Measurements from ENCODE around the gene SYT2. TPM values are rescaled to one million over a fixed set of nuclear protein-coding genes. Genes with fewer than 3 reads are reported as not detected.
A peak's percentile ranks its signal among the peaks of the same experiment; 100 is the strongest.

Gene SYT2
- polyA plus RNA-seq, 1 experiment: not detected

DNA sequence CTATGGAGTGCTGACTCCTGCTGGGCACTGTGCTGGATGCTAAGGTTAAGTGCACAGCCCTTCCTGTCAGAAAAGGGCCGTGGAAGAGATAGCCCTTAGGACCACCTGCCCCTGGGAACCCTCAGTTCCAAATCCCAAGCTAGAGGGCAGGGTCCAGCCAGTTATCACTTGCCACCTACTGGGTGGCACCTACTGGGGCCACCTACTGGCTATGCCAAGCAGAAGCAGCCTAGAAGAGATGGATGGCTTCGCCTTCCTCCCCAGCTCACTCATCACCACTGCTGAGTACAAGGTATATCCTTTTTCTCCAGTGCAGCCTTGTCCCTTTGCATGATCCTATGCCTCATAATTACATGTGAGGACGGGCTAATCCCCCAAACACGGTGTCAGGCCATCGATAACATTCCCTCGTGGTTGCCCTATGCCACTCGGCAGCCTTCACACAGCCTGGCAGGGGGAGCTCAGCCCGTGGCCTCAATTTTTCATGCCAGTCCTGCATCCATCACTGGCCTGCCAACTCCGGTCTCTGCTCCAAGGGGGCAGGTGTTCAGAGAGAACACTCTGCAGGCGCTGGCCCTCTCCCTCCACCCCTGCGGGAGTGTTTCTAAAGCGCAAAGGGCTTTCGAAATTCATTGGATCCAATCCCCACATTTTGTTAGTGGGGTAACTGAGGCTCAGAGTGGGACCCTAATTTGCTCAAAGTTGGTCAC, 49.0 kb downstream of the SYT2 start:
- Histone ChIP-seq H3K27me3 (ENCODE audit: control insufficient read depth, insufficient read depth, low read length) (peaks cover 33% of the 10 kb centered on the region), H3K4me3 (ENCODE audit: low read depth, low read length) (no peak overlapping the region), H3K36me3 (ENCODE audit: control insufficient read depth, insufficient read depth, low read length) (no peaks in the 10 kb centered on the region)
- no peak for DNase-seq (ENCODE audit: low read depth)
- ChIA-PET POLR2A (no interaction called here), CTCF (interaction anchor here (1.0 to 1.2 kb wide), 2 partner anchors 22 to 34 kb away, joined by 3 read pairs; no protein-coding TSS in a partner anchor)
- TF ChIP-seq, protein P1, sequence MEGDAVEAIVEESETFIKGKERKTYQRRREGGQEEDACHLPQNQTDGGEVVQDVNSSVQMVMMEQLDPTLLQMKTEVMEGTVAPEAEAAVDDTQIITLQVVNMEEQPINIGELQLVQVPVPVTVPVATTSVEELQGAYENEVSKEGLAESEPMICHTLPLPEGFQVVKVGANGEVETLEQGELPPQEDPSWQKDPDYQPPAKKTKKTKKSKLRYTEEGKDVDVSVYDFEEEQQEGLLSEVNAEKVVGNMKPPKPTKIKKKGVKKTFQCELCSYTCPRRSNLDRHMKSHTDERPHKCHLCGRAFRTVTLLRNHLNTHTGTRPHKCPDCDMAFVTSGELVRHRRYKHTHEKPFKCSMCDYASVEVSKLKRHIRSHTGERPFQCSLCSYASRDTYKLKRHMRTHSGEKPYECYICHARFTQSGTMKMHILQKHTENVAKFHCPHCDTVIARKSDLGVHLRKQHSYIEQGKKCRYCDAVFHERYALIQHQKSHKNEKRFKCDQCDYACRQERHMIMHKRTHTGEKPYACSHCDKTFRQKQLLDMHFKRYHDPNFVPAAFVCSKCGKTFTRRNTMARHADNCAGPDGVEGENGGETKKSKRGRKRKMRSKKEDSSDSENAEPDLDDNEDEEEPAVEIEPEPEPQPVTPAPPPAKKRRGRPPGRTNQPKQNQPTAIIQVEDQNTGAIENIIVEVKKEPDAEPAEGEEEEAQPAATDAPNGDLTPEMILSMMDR (IDR thresholded peaks at IDR 0.05; ENCODE audit: insufficient read depth, low read depth, low read length): peak; percentile 32

DNA sequence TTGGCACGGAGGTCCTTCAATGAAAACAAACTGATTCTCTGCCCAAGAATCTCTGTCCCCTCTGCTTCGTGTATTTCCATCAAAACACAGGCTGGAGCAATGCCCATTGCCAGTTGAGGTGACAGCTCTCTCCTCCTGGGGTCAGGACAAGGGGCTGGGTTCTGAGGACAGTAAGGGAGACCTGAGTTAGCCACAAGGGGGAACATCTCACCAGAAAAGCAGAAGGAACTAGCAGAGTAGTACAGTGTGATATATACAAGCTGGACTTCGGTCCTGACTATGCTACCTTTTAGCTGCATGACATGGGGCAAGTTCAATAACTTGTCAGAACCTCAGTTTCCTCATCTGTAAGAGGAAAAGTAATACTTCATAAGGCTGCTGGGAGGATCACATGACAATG, 50.3 kb downstream of the SYT2 start:
- POLR2A ChIA-PET: no interaction called here
- peaks cover 35% of the 10 kb centered on the region for H3K27me3 ChIP-seq (ENCODE audit: control insufficient read depth, insufficient read depth, low read length)
- CTCF ChIA-PET: interaction anchor here (0.8 to 1.5 kb wide), 5 partner anchors 8 to 196 kb away, joined by 3 to 5 read pairs (median 3); no protein-coding TSS in a partner anchor
- no peak overlapping the region for H3K4me3 ChIP-seq (ENCODE audit: low read depth, low read length)
- TF ChIP-seq, protein P1 (IDR thresholded peaks at IDR 0.05; ENCODE audit: insufficient read depth, low read depth, low read length): no peak
- no peaks in the 10 kb centered on the region for H3K36me3 ChIP-seq (ENCODE audit: control insufficient read depth, insufficient read depth, low read length)
- DNase-seq (ENCODE audit: low read depth): no peak

DNA sequence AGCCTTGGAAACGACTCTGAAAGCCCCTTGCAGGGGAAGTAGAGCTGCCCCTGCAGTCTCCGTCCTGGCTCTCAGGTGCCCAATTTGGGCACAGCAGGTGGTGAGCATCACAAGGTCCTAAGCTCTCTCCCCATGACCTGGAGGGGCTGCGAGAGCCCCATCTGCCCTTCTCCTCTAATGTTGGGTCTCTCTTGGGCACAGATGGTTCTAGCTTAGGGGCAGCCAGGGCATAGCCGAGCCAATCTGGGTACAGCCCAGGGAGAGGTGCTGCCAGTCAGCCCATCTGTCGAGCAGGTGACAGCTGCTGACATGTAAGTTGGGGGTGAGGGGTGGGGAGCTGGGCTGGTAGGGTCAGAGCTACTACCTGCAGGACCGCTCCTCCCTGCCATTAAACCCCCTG, 50.7 kb downstream of the SYT2 start:
- DNase-seq (ENCODE audit: low read depth): no peak
- H3K27me3 ChIP-seq (ENCODE audit: control insufficient read depth, insufficient read depth, low read length): peaks cover 36% of the 10 kb centered on the region
- ChIA-PET CTCF (interaction anchor here (0.8 to 1.5 kb wide), 4 partner anchors 9 to 195 kb away, joined by 3 to 5 read pairs (median 4); no protein-coding TSS in a partner anchor), POLR2A (no interaction called here)
- H3K36me3 ChIP-seq (ENCODE audit: control insufficient read depth, insufficient read depth, low read length): no peaks in the 10 kb centered on the region
- no peak overlapping the region for H3K4me3 ChIP-seq (ENCODE audit: low read depth, low read length)
- TF ChIP-seq, protein P1 (IDR thresholded peaks at IDR 0.05; ENCODE audit: insufficient read depth, low read depth, low read length): no peak

DNA sequence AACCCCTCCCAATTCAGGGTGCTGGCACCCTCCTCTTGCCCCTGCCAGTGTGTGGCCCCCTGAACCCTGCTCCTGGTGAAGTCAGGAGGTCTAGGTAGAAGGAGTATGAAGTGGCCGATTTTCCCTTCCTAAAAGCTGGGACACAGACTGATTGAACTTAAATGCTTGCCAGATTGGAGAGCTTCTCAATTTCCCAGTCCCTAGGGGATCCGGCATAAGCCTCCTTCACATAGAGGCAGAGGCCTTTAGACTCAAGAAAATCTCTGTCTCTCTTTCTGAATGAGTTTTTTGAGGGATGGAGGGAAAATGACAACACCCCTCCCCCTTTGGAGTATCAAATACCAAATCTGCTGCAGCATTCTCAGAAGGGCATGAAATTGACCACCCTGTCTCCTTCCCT, 51.5 kb downstream of the SYT2 start:
- H3K36me3 ChIP-seq (ENCODE audit: control insufficient read depth, insufficient read depth, low read length): no peaks in the 10 kb centered on the region
- ChIA-PET POLR2A (no interaction called here), CTCF (interaction anchor here (0.5 to 1.1 kb wide), 4 partner anchors 9 to 682 kb away, joined by 3 to 4 read pairs (median 3); no protein-coding TSS in a partner anchor)
- no peak for DNase-seq (ENCODE audit: low read depth)
- peaks cover 36% of the 10 kb centered on the region for H3K27me3 ChIP-seq (ENCODE audit: control insufficient read depth, insufficient read depth, low read length)
- H3K4me3 ChIP-seq (ENCODE audit: low read depth, low read length): no peak overlapping the region
- TF ChIP-seq, protein P1 (IDR thresholded peaks at IDR 0.05; ENCODE audit: insufficient read depth, low read depth, low read length): no peak

DNA sequence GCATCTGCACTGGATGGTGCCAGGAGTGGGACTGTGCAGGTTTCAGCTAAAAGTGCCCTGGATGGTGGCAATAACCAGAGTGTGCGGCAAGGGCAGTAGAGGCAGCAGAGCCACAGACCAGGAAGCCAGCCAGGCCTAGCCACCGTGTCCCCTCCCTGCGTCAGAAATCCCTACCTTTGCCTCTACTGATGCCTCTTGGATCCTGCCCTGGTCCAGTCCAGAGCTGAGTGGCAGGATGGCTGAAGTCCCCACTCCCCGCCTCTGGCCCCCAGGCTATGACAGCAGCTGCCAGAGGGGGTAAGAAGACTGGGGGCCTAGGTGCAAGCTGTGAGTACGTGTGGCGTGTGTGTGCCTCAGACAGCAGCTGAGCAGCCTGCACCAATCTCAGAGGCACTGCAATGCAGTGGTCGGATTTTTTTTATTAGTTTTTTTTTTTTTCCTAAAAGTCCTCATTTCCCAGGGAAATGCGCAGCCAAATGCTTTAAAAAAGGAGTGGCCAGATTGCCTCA, 51.9 kb downstream of the SYT2 start:
- ChIA-PET POLR2A (no interaction called here), CTCF (interaction anchor here (0.8 to 1.1 kb wide), 3 partner anchors 9 to 465 kb away, joined by 3 read pairs; no protein-coding TSS in a partner anchor)
- Histone ChIP-seq H3K27me3 (ENCODE audit: control insufficient read depth, insufficient read depth, low read length) (peaks cover 36% of the 10 kb centered on the region), H3K4me3 (ENCODE audit: low read depth, low read length) (no peak overlapping the region), H3K36me3 (ENCODE audit: control insufficient read depth, insufficient read depth, low read length) (no peaks in the 10 kb centered on the region)
- TF ChIP-seq, protein P1 (IDR thresholded peaks at IDR 0.05; ENCODE audit: insufficient read depth, low read depth, low read length): no peak
- DNase-seq (ENCODE audit: low read depth): no peak

All from BJ (cell line).